Gastrocnemius medialis (tissue), 4 donors: ENCODE data around the gene RXRA. TPM values are rescaled to one million over a fixed set of nuclear protein-coding genes. Genes with fewer than 3 reads are reported as not detected.
A peak's percentile ranks its signal among the peaks of the same experiment; 100 is the strongest.

Experiments
- ATAC-seq, 2 donors: fragments of 150-250 bp; one replicate each; pipeline ENCODE4 v1.9.1; 2016
- DNase-seq, 2 donors: peaks; one replicate each; pipeline ENCODE4 v3.0.0-alpha.2; 2019
- H3K27ac ChIP-seq, 4 donors: fragments of 200-600 bp; sonication (generic); 1 replicate in 1 of 4; 2 replicates in 3 of 4; pipeline ENCODE4 v1.5.1; 2016 to 2018; ENCODE audit warnings: mild to moderate bottlenecking in 2 of 4, moderate library complexity in 1 of 4
- H3K27me3 ChIP-seq, 3 donors: fragments of 200-600 bp; sonication (generic) in 2 of 3; 1 replicate in 1 of 3; 2 replicates in 2 of 3; pipeline versions ENCODE4 v1.5.1 to v1.6.0; 2016 to 2019; ENCODE audit warnings: mild to moderate bottlenecking in 1 of 3, moderate library complexity in 1 of 3
- H3K36me3 ChIP-seq, 2 donors: fragments of 200-600 bp; sonication (generic) in 1 of 2; one replicate each; pipeline ENCODE4 v1.5.1; 2017 to 2018
- H3K4me1 ChIP-seq, 2 donors: fragments of 200-600 bp; sonication (generic) in 1 of 2; one replicate each; pipeline ENCODE4 v1.5.1; 2016 to 2017; ENCODE audit warnings: mild to moderate bottlenecking in 2 of 2
- H3K4me3 ChIP-seq, 4 donors: fragments of 200-600 bp; sonication (generic) in 3 of 4; 1 replicate in 1 of 4; 2 replicates in 3 of 4; pipeline ENCODE4 v1.5.1; 2016 to 2019; ENCODE audit warnings: mild to moderate bottlenecking in 2 of 4
- H3K9me3 ChIP-seq, 3 donors: fragments of 200-600 bp; sonication (generic) in 2 of 3; 1 replicate in 1 of 3; 2 replicates in 2 of 3; pipeline ENCODE4 v1.5.1; 2016 to 2019
- POLR2A ChIP-seq, 2 donors: fragments of 450-650 bp; IDR thresholded peaks; one replicate each; pipeline ENCODE4 v1.6.1; 2017; ENCODE audit warnings: antibody characterized with exemption in 2 of 2, mild to moderate bottlenecking in 2 of 2, moderate library complexity in 2 of 2
- in situ Hi-C, 4 donors: fragments of 200-750 bp; cut with MboI; loops; one replicate each; pipeline versions ENCODE4 v1.15.0 to v1.8.0; 2017; ENCODE audit warnings: low sequenced_read_pairs in 4 of 4
- intact Hi-C: fragments of 100-400 bp; cut with DNase I; formaldehyde crosslinking; loops from one replicate; pipeline ENCODE4 v1.15.1; 2023; ENCODE audit warnings: low total_unique reads
- total RNA-seq, 4 donors: library from RNA; depleted of rRNA; stranded (reverse); fragments of >200 nt; gene quantifications; one replicate each; pipeline versions ENCODE4 v1.1.0 to v1.2.3, GENCODE V29; 2016
- TF ChIP-seq, protein P1 (sequence below), 5 experiments: fragments of 450-650 bp in 3 of 5; fragments of 200-600 bp in 2 of 5; sonication (generic) in 2 of 5; IDR thresholded peaks in 4 of 5; conservative IDR thresholded peaks in 1 of 5; 1 replicate in 4 of 5; 2 replicates in 1 of 5; pipeline ENCODE4 v1.5.1; 2016 to 2019; ENCODE audit warnings: antibody characterized with exemption in 5 of 5, mild to moderate bottlenecking in 3 of 5, moderate library complexity in 3 of 5

The RXRA gene
- total RNA-seq, 4 donors from 2014 or later, result 70.8 to 224 (median 160) TPM

DNA sequence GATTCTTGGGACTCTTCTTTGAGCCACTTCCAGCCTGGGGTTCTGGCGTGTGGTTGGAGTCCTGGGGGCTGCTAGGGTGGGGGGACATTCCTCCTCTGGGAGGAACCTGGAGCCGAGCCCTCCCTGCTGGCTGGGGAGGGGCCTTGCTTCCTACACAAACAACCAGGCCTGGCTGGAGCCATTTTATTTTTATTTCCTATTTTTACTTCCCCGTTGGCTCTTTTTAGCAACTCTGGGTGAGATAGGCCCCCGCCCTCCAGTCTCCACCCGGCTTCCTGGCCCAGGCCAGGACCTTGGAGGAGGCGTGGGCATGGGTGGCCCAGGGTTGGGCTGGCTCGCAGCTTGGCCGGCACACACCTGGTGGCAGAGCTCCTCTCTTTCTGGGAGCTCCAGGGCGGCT is 15.1 kb downstream of the RXRA start:
- intact Hi-C loops, result no loop called here
- no peak for DNase-seq
- Histone ChIP-seq H3K9me3 (no peaks in the 10 kb centered on the region), H3K36me3 (no peaks in the 10 kb centered on the region), H3K4me1 (peaks cover 100% of the 10 kb centered on the region in 2 donors), H3K4me3 (no peak overlapping the region), H3K27me3 (no peaks in the 10 kb centered on the region), H3K27ac (peak overlapping the region; percentile 67 to 96 (median 90))
- no peak for ATAC-seq
- TF ChIP-seq, protein P1, sequence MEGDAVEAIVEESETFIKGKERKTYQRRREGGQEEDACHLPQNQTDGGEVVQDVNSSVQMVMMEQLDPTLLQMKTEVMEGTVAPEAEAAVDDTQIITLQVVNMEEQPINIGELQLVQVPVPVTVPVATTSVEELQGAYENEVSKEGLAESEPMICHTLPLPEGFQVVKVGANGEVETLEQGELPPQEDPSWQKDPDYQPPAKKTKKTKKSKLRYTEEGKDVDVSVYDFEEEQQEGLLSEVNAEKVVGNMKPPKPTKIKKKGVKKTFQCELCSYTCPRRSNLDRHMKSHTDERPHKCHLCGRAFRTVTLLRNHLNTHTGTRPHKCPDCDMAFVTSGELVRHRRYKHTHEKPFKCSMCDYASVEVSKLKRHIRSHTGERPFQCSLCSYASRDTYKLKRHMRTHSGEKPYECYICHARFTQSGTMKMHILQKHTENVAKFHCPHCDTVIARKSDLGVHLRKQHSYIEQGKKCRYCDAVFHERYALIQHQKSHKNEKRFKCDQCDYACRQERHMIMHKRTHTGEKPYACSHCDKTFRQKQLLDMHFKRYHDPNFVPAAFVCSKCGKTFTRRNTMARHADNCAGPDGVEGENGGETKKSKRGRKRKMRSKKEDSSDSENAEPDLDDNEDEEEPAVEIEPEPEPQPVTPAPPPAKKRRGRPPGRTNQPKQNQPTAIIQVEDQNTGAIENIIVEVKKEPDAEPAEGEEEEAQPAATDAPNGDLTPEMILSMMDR (IDR thresholded peaks at IDR 0.05 in 4 of 5, conservative IDR thresholded peaks at IDR 0.05 in 1 of 5), result no peak
- no peak for TF ChIP-seq POLR2A (IDR thresholded peaks at IDR 0.05)
- in situ Hi-C loops, result loop anchor here in 1 of 4 donors (25.0 kb wide), 1 partner anchor 96 kb away; no protein-coding TSS in a partner anchor

- Histone ChIP-seq H3K4me1 (peaks cover 100% of the 10 kb centered on the region in 2 donors), H3K36me3 (no peaks in the 10 kb centered on the region), H3K9me3 (no peaks in the 10 kb centered on the region), H3K27ac (peak overlapping the region; percentile 67 to 96 (median 90)), H3K27me3 (no peaks in the 10 kb centered on the region), H3K4me3 (no peak overlapping the region)
- ATAC-seq (no peak), DNase-seq (no peak)
- TF ChIP-seq, protein P1 (IDR thresholded peaks at IDR 0.05 in 4 of 5, conservative IDR thresholded peaks at IDR 0.05 in 1 of 5), result no peak
- no peak for TF ChIP-seq POLR2A (IDR thresholded peaks at IDR 0.05)
- in situ Hi-C loops, result loop anchor here in 1 of 4 donors (25.0 kb wide), 1 partner anchor 95 kb away; no protein-coding TSS in a partner anchor
- intact Hi-C loops, result no loop called here
Observed at GRCh38 chr9:134341929-134342745, 15.9 kb downstream of the RXRA start.

- Histone ChIP-seq H3K9me3 (no peaks in the 10 kb centered on the region), H3K4me3 (no peak overlapping the region), H3K27ac (peak overlapping the region; percentile 67 to 96 (median 90)), H3K4me1 (peaks cover 100% of the 10 kb centered on the region in 2 donors), H3K27me3 (no peaks in the 10 kb centered on the region), H3K36me3 (no peaks in the 10 kb centered on the region)
- in situ Hi-C loops, result loop anchor here in 1 of 4 donors (25.0 kb wide), 1 partner anchor 95 kb away; no protein-coding TSS in a partner anchor
- DNase-seq (no peak), ATAC-seq (no peak)
- TF ChIP-seq, protein P1 (IDR thresholded peaks at IDR 0.05 in 4 of 5, conservative IDR thresholded peaks at IDR 0.05 in 1 of 5), result no peak
- no peak for TF ChIP-seq POLR2A (IDR thresholded peaks at IDR 0.05)
- intact Hi-C loops, result no loop called here
Observed at GRCh38 chr9:134342746-134343115, 16.5 kb downstream of the RXRA start.

DNA sequence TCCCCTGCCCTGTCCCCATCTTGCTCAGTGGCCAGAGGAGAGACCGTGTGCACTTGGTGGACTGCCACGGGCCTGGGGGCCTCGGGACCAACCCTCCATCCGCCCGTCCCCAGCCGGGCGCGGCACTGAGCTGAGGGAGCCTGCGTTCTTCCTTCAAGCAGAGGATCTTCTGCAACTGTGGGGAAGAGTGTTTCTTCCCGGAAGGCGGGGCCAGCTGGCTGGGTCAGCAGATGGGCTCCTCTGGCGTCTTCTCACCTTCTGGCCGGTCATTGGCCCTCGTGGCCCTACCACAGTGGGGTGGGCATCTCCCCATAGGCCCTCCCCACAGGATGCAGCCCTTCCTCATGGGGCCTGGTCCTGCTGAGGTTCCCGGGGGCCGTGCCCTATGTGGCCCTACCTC is 17.4 kb downstream of the RXRA start:
- in situ Hi-C loops, result loop anchor here in 1 of 4 donors (25.0 kb wide), 1 partner anchor 94 kb away; no protein-coding TSS in a partner anchor
- H3K27me3 ChIP-seq, result no peaks in the 10 kb centered on the region
- no peak overlapping the region for H3K4me3 ChIP-seq
- TF ChIP-seq POLR2A (IDR thresholded peaks at IDR 0.05), result peak; percentile 18 to 20
- TF ChIP-seq, protein P1 (IDR thresholded peaks at IDR 0.05 in 4 of 5, conservative IDR thresholded peaks at IDR 0.05 in 1 of 5), result no peak
- no peak for DNase-seq
- no peaks in the 10 kb centered on the region for H3K36me3 ChIP-seq
- H3K9me3 ChIP-seq, result no peaks in the 10 kb centered on the region
- ATAC-seq, result no peak
- peak overlapping the region; percentile 85 to 96 (median 90) for H3K27ac ChIP-seq
- intact Hi-C loops, result no loop called here
- peaks cover 100% of the 10 kb centered on the region in 2 donors for H3K4me1 ChIP-seq
